Stimulated activated naive CD4-positive, alpha-beta T cell (primary cell): ENCODE data around the gene MAFB.
"Not testable (repeated sequence)": the region's sequence is repeated elsewhere in the genome, so short reads cannot be mapped to it uniquely, and the experiment has no call there.

ENCODE experiments used
- DNase-seq, 6 experiments: peaks; one replicate each; lab custom pipeline; 2025; lab: John Stamatoyannopoulos, UW

Gene MAFB

DNA sequence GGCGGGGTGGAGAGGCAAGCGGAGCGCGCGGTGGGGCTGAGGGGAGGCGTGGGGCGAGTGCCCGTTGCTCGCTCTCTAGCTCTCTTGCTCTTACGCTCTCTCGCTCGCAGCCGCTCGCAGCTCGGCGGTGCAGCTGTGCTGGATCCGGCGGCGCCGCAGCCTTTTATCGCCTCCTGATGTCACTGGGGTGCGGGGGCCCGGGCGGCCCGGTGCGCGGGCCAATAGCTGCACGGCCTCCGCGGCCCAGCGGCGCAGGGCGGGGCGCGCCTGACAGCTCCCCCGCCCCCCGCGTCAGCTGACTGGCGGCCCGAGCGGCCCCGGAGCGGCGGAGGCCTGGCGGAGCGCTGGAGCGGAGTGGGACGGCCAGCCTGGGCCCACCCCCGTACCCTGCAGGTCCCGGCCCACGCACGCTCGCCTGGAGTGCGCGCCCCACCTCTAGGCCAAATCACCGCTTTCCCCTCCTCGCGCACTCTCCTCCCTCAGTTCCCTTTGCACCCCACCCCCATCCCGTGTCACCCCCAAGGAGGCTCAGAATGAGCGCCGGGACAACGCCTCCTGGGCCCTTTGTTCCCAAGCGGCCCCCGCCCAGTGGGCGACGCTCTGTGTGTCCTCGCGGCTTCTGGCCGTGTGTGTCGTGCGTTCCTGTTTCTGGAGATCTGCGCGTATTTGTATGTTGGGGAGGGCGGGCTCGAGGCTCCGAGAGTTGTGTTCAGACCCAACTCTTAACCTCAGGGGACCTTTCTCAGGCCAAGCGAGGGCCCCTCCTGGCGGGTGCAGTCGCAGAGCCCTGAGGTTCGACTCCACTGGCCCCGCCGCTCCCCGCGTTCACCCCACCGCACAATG lies at the start of gene MAFB:
Gene MAFB (minus strand): TSS at position 137 of the 843 bp plus-strand sequence. CDS start 386 bp downstream, outside the sequence.
- no peak for DNase-seq

- DNase-seq: not testable (repeated sequence)
Measured at GRCh38 chr20:40736468-40736867, 47.4 kb upstream of the MAFB start.

DNA sequence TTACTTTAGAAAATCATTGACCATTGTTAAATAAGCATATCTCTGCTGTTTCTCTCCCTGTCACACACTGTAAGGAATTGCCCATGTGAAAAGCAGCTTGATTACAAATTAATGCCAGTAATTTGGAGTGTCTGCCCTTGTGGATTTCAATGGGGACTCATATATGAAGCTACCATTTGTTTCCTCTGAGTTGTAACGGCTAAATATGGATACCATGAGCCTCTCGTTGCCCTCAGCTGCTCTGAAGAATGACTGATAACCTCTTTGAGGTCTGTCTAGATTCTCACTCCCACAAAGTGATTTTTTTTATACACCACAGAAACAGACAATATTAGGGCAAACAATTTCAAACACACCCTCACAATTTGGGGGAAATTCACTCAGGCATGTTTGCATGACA lies 40.0 kb upstream of the MAFB start:
- DNase-seq: no peak

DNA sequence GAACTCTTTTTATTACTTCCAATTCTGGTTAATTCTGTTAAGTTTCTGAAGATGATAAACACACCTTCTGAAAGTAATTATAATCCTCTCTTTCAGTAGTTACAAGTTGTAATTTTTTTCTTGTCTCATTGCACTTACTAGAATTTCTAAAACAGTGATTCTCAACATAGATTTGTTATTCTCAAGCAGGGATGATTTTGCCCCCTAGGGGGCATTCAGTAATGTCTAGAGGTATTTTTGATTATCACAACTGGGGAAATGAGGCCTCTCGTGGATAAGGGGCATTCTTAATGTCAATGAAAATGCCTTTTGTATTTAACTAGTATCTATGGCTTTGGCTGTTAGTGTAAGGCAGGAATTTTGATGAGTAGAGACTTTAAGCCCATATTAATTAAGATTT lies 39.4 kb upstream of the MAFB start:
- no peak for DNase-seq

- DNase-seq: no peak
Measured at GRCh38 chr20:40727960-40728359, 38.9 kb upstream of the MAFB start.

DNA sequence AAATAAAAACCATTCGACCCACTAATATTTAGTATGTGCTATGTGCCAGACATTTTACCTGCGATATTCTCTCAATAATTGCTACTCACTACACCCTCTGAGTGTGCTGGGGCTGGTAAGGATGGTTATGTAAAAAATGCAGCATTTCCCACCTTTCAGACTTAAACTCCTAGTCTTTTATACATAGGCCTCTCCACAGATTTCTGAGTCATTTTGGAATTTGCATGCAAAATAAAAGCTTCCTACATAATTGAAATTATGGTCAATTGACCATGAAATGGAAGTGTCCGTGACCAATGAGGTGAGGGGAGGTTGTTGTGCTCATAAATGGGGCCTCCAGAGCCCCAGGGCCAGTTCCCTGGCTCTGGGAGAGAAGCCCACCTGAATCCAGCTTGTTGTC lies 37.7 kb upstream of the MAFB start:
- DNase-seq: no peak

DNA sequence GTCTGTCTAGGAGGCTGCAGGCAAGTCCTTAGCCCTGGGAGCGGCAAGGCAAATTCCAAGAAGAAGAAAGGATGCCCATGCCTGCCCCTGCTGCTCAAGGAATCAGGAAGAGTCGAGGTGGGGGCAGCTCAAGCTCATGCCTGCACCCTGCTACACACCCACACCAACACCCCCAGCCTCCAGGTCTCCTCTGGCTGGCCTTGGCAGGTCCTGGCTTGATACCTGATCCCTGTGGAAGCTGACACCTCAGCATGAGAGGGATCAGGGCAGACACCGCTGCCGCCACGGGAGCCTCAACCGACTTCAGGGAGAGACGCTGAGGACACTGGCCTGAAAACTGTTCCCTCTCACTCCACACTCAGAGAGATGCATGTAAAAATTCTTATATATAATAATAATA lies 35.5 kb upstream of the MAFB start:
- no peak for DNase-seq

DNA sequence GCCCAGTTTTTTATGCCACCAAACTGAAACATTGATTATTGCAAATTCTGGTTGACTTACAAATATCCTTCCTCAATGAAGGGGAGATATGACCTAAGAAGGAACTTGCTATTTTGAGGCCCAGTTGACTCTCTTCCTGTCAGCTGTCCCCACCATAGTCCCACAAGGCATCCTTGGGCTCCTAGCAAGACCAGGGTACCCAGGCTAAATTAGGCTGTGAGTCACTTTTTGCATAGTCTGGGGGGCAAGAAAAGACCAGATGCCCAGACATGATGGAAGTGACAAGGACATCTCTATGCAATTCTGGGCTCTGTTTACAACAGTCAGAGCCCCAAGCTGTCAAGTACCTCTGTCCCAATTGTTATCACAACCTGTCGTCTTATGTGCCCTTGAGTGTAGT lies 31.8 kb upstream of the MAFB start:
- no peak for DNase-seq

DNA sequence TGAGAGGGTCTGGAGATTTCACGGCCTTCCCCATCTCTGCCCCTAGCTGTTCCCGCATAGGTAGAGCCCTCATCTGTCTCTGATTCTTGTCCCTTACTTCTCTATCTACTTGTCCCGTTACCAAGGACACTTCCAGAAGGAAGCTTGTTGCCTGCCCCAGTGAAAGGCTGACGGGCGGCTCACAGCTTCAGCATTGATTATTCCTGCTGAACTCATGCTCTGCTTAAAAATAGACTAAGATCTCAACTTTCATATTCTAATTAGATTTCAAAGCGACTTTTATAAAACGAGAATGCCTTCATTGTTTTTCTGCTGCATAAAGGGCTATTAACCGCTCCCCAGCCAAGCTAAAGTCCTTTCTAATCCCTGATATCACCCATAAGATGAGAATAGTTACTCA lies 31.1 kb upstream of the MAFB start:
- no peak for DNase-seq

GRCh38 chr20:40718982-40719729 lies 30.1 kb upstream of the MAFB start:
- no peak for DNase-seq

GRCh38 chr20:40718214-40718977 lies 29.4 kb upstream of the MAFB start:
- DNase-seq: no peak

DNA sequence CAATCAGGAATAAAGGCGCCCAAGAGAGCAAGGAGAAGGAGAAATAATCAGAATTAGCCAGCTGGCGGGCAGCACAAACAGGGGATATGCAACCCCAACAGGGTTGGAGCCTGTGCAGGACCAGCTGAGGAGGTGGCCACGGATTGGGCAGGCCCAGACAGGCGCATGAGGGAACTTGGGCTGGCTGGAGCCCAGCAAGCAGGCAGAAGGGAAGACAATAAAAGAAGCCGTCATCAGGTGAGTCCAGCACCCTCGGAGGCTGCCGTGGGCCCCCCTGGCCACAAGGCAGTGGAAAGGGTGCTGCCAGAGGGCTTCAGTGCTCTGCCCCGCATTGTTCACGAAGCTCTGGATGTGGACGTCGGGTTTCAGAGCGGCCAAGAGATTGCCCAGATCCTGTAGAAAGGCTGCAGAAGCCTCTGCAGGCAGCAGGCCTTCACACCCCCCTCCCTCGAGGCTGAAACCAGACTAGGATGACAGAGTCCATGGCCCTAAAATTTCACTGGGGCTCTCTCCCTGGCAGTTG lies 28.4 kb upstream of the MAFB start:
- no peak for DNase-seq

DNA sequence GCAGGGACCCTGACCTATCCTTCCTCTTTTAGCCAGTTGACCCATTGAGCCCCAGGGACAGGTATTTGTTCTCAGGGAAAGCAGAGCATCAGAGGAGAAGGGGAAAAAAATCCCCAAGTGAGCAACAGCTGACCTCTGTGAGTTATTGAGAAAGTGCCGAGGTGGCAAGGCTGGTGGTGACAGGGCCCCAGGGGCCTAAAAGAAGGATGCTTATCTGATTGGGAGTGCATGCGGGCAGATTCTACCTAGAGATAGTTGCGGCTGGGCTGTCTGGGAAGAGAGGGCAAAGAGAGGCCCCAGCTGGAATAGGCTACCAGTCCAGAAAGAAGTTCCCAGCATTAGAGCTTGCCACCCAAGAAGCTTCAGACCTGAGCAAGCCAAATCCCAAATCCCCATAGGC lies 26.5 kb upstream of the MAFB start:
- no peak for DNase-seq

GRCh38 chr20:40714916-40715315 lies 25.9 kb upstream of the MAFB start:
- no peak for DNase-seq

DNA sequence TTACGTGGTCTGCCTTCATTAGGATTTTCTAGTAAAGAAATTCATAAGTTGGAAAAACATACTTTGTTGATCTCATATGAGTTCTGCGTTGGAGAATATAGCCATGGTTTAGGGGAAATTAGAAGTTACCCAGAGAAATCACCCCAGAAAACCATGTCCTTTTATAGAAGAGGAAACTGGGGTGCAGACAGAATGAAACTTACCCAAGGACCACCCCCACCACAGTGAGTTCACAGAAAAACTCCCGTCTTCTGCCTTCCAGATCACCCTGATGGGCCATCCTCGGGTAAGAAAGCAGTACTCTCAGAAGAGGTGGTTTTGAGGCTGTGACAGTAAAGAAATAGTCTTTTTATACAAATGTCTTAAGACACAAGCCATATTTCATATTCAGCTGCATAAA lies 25.1 kb upstream of the MAFB start:
- no peak for DNase-seq

DNA sequence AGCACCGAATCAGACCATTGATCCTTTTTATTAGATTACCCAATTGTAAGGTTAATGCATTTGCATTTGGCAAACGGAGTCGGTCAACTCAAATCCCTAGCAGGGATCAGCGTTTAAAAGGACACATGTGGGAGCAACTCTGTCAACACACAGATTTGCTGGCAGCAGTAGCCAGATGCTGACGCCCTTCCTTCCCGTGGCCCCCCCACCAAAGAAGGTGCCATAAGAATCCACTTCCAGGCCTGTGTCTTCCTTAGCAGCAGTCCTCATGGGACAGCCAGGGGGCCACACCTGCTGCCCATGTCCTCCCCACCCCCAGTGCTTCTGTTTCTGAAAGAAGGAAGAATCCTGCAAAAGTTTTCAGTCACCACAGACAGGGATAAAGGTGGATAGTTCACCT lies 24.5 kb upstream of the MAFB start:
- DNase-seq: no peak

DNA sequence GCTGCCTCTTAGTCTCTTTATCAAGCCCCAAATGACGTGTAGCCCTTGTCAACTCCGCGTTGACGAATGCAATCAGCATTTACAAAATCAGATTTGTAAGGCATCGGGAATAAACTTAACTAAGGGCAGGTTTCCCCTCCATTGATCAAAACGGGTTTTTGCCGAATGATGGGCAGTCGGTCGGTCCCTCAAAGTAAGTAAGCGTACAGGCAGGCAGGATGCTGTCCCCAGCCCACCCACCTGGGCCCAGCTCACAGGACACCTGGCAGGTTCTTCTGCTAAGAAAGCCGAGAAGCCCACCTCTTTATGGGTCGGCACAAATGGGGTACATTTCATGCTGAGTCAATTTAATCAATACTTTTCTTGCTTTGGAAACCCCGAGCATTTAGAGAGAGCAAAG lies 22.0 kb upstream of the MAFB start:
- DNase-seq: no peak

DNA sequence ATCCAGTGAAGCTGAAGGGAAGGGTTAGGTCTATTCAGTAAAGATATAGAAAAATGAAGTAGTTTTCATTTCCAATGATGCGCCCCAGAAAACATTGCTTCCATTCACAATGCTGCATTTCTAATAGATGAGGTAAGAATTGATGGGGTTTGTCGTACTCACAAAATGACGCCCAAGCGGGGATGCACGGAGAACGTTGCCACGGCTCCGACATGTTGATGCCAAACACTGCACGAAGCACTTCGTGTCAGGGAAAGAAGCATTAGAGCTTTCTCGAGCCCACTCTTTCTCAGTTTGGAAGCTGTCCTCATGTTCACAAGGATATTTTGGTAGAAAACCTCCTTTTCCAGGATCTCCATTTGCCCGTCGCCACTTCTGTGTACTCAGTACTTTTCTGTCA lies 21.6 kb upstream of the MAFB start:
- DNase-seq: no peak

- DNase-seq: no peak
Measured at GRCh38 chr20:40706977-40707582, 18.0 kb upstream of the MAFB start.

DNA sequence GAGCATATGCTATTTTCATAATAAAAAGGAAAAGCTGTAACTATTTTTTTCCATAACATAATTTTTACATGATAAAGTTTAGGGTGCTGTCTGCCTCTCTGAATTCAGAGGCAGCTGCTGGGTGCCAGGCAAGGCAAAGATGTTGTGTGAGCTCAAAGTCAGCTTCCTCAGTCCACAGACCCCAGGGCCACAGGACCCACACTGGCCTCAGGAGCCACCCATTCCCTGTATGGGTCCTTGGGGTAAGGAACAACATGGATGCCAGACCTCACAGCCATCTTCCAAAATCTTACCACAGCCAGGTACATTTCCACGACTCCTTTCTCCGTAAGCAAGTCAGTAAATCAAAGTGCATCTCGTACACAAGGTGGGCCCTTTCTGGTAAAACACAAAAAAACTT lies 16.4 kb upstream of the MAFB start:
- no peak for DNase-seq

- DNase-seq: no peak
Measured at GRCh38 chr20:40704828-40705227, 15.8 kb upstream of the MAFB start.

DNA sequence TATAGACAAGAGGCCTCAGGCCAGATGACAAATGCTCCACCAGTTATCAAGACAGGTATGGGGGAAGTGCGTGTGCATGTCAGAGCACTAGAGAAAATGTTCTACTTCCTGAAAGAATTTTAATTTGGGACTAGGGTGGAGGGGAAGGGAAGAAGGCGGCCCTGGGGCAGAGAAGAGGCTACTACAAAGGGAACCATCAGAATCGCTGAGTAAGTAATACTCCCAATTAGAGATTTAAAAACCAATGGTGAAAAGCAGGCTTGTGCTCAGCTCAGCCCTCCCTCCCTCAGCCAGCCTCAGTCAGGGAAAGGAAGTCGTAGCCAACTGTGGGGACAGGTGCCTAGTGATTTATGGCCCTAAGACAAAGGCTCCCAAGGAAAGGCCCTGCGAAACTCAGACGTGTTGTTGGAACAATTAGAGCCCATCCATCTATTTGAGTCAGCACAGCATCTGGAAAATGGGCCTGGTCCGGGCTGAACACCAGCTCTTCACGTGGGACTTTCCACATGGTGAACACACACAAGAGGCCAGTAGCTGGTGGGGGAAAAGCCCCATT lies 15.0 kb upstream of the MAFB start:
- no peak for DNase-seq
